GM12801 (cell line): ENCODE data around the gene RTN4RL1.

Experiments
- TF ChIP-seq, protein P1 (sequence below): IDR thresholded peaks from one replicate; pipeline ENCODE4 v1.5.1; 2011; ENCODE audit warnings: control low read depth; ENCODE audit not compliant: insufficient read length; ENCODE audit errors: extremely low read depth

RTN4RL1 gene

DNA sequence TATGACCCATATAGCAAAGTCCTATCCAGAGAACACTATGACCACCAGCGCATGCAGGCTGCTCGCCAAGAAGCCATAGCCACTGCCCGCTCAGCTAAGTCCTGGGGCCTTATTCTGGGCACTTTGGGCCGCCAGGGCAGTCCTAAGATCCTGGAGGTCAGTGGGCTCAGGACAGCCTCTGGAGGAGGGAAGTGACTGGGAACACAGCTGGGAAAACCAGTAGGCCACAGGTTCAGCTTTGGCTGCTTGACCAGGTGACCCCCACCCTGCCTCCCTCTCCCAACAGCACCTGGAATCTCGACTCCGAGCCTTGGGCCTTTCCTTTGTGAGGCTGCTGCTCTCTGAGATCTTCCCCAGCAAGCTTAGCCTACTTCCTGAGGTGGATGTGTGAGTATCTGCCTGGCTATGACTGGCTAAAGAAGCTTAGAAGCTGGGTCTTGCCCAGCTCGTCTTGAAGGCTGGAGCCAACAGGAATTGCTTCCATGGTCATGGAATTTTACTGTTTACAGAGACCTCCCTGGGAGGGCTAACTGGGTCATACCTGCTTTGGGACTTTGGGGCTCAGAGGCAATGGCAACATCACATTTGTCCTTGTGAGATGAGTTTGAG lies 15.2 kb upstream of the RTN4RL1 start:
- TF ChIP-seq, protein P1, sequence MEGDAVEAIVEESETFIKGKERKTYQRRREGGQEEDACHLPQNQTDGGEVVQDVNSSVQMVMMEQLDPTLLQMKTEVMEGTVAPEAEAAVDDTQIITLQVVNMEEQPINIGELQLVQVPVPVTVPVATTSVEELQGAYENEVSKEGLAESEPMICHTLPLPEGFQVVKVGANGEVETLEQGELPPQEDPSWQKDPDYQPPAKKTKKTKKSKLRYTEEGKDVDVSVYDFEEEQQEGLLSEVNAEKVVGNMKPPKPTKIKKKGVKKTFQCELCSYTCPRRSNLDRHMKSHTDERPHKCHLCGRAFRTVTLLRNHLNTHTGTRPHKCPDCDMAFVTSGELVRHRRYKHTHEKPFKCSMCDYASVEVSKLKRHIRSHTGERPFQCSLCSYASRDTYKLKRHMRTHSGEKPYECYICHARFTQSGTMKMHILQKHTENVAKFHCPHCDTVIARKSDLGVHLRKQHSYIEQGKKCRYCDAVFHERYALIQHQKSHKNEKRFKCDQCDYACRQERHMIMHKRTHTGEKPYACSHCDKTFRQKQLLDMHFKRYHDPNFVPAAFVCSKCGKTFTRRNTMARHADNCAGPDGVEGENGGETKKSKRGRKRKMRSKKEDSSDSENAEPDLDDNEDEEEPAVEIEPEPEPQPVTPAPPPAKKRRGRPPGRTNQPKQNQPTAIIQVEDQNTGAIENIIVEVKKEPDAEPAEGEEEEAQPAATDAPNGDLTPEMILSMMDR: no peak

DNA sequence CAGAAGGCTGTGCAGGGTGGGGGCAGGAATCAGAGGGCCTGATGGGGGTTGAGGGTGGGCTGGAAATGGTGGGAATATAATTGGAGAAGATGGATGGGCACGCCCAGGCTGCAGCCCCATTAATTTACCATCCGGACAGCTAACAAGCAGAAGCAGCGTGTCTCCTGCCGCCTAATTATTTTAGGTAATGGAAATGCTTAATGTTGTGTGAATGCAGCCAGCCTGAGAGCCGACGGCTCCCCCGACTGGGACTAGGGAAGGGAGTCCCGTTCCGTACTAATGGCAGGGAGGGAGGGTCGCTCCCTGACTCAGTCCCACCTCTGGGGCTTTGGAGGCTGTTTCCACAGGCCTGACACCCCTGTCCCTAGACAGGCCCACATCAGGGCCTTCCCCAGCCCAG lies 12.0 kb upstream of the RTN4RL1 start:
- TF ChIP-seq, protein P1: no peak

DNA sequence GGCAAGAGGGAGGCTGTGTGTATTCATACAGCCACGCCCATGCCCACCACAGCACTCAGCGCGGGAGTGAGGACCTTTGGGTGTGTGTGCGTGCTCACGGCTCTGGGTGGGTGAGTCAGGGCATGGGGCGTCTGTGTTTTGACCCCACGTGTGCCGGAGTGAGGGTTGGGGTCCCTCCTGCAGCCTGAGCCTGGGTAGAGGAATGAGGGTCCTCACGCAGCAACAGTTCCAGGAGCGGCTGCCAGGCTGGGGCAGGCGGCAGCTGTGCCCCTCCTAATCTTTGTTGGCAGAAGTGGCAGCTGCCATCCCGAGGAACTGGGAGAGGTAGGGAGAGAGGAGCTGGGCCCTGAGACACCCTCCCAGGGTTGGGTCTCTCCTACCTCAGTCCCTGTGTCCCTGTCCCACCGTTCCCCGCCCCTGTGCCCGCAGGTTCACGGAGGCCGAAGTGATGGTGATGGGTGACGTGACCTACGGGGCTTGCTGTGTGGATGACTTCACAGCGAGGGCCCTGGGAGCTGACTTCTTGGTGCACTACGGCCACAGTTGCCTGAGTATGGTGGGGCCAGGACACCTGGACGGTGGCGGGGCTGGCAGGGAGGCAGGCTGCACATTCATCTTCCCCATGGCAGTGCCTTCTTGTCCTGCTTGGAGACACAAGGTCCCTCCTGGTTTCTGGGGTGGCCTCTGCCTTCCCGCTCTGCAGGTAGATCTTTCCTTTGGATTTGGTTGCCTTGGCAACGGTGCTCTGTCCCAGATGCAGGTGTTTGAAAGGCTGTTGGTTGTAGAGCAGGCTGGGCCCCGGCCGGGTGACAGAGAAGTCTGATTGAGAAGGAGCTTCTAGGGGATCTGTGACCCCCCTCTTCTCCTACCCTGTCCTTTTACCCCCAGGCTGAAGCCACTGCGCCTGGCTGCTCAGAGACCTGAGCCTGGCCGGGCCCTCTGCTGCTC lies 10.7 kb upstream of the RTN4RL1 start:
- TF ChIP-seq, protein P1: no peak

DNA sequence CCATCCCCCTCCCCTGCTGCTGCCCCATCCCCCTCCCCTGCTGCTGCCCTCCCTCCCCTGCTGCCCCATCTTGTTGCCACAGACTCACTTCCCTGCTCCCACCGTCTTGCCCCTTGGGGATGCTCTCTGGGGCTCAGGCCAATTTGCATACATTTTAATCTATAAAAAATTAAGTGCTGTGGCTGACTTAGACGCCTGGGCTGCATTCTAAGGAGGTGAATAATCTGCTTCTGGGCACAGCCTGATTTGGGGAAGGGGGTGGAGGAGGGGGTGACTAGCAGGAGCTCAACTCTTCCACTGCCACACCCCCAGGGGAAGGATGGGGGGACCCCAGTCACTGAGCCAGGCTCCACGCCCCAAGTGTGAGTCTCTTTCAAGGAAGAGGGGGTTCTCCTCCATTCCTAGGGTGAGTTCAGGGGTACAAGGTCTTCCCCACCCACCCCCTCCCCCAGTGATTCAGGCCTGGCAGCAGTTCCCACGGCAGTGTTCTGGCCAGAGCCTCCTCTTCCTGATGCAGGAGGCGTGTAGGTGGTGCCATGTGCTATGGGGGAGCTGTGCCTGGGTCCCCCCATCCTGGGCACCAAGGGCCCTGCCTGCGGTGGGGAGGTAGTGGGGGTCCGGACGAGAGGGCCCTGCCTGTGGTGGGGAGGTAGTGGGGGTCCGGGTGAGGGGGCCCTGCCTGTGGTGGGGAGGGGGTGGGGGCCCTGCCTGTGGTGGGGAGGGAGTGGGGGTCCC lies 9.8 kb upstream of the RTN4RL1 start:
- TF ChIP-seq, protein P1: no peak

DNA sequence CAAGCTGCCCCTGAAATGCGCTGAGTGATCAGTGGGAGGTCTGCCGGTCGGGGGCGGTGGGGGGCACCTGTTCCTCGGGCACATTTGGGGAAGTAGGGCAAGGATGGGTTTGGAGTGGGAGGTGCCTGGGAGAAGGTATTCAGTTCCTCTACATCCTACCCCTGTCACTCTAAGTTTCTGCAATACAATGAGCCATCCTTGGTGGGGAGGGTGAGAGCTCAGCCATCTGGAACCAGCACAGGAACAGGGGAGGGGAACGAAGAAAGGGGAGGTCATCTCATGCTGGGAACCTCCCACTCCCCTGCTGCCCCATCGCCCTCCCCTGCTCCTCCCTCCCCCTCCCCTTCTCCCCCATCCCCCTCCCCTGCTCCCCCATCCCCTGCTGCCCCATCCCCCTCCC lies 9.0 kb upstream of the RTN4RL1 start:
- TF ChIP-seq, protein P1: no peak

DNA sequence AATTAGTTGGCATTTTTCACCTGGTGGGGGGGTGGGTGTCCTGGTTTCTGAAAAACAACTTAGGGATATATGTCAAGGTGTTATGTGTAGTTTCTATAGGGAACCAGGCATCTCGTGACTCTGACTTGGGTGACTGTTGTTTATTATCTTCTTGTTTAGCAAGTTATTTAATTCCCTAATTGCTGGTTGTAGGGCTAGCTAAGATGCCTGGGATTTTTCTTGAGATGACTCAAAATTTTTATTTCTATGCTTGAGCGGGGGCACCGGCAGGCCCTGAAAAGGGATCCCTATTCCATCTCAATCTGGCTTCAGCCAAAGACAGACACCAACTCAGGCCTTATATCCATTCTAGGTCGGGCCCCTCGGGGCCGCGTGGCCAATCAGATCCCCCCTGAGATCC lies 8.0 kb upstream of the RTN4RL1 start:
- TF ChIP-seq, protein P1: no peak

DNA sequence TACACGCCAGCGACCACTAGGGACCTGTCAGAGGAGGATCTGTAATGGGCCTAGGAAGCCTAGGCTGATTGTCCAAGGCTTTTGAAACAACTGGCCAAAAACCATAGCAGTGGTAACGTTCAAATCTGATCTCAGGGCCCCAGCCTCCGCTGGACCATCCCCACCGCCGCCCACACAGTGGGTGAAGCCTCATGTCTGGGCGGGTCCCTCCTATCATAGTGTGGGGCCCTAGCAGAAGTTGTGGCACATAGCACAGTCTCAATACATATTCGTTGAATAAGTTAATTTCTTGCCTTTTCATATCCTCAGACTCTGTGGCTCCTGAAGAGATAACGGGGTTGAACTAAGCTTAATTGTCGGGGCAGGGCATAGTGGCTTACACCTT lies 5.6 kb upstream of the RTN4RL1 start:
- TF ChIP-seq, protein P1: no peak
